ENCODE measurements around the gene MCAT. TPM values are rescaled to one million over a fixed set of nuclear protein-coding genes. Genes with fewer than 3 reads are reported as not detected.

MCAT gene
- total and polyA plus RNA-seq, 2 of the 4 experiments (the other 2 are of a cell fraction), result 7.3 to 19.7 TPM

DNA sequence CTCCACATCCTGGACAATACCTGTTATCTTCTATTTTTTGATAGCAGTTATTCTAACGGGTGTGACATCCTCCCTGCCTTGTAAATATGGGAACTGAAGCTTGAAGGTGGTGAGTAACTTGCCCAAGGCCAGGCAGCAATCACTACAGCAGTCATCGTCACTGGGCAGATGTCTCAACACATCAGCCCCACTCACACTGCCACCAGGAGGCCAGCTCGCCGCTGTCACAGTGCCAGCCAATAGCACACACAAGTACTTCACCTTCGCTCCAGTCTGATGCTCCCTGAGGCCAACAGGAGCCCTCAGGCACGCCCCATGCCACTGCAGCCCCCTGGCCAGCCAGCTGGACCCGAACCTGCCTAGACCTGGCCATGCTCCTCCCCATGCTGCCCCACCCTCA, 49.1 kb downstream of the MCAT start:
- peak; percentile 18 for DNase-seq
- WGBS, 2 experiments (ENCODE audit: extremely low coverage in 2 of 2, insufficient read length in 1 of 2), result 58% methylated on average over 3 of the region's 7 CpGs; no CpG with 5 or more reads in 1 of the 2 experiments
- CTCF ChIA-PET, result no interaction called here

More for the DNA sequence above, 49.1 kb downstream of the MCAT start:
- H3K4me3 ChIP-seq (ENCODE audit: insufficient read depth, low read depth, low read length), result no peak overlapping the region
- H2BK20ac ChIP-seq (ENCODE audit: low read depth, low read length), result no peak overlapping the region
- 0 out of 2 replicates have a peak, but pooled peaks cover 2% of the 10 kb centered on the region for H3K4me1 ChIP-seq (ENCODE audit: control insufficient read depth, insufficient read depth, low read length)
- in situ Hi-C loops (cut with MboI; ENCODE audit: low sequenced_read_pairs) (no loop called here), intact Hi-C loops (cut with micrococcal nuclease) (no loop called here), dilution Hi-C loops (cut with HindIII; ENCODE audit: low sequenced_read_pairs, unreplicated experiment) (no loop called here)
- no peaks in the 10 kb centered on the region for H3K27me3 ChIP-seq (ENCODE audit: control insufficient read depth, insufficient read depth, low read length)
- no peak overlapping the region for H2BK5ac ChIP-seq (ENCODE audit: low read depth, low read length, poor library complexity, severe bottlenecking)
- TF ChIP-seq, protein P1, sequence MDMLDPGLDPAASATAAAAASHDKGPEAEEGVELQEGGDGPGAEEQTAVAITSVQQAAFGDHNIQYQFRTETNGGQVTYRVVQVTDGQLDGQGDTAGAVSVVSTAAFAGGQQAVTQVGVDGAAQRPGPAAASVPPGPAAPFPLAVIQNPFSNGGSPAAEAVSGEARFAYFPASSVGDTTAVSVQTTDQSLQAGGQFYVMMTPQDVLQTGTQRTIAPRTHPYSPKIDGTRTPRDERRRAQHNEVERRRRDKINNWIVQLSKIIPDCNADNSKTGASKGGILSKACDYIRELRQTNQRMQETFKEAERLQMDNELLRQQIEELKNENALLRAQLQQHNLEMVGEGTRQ (IDR thresholded peaks at IDR 0.05; ENCODE audit: low read depth, low read length), result no peak
- TF ChIP-seq NFE2L2 (IDR thresholded peaks at IDR 0.05; ENCODE audit: low read depth, low read length), result no peak
- no peak for TF ChIP-seq BHLHE40 (IDR thresholded peaks at IDR 0.05; ENCODE audit: low read depth, low read length)
- TF ChIP-seq FOS (IDR thresholded peaks at IDR 0.05; ENCODE audit: low read depth, low read length), result no peak
- no peak for TF ChIP-seq RCOR1 (IDR thresholded peaks at IDR 0.05; ENCODE audit: insufficient replicate concordance, low read length)
- TF ChIP-seq, protein P2, sequence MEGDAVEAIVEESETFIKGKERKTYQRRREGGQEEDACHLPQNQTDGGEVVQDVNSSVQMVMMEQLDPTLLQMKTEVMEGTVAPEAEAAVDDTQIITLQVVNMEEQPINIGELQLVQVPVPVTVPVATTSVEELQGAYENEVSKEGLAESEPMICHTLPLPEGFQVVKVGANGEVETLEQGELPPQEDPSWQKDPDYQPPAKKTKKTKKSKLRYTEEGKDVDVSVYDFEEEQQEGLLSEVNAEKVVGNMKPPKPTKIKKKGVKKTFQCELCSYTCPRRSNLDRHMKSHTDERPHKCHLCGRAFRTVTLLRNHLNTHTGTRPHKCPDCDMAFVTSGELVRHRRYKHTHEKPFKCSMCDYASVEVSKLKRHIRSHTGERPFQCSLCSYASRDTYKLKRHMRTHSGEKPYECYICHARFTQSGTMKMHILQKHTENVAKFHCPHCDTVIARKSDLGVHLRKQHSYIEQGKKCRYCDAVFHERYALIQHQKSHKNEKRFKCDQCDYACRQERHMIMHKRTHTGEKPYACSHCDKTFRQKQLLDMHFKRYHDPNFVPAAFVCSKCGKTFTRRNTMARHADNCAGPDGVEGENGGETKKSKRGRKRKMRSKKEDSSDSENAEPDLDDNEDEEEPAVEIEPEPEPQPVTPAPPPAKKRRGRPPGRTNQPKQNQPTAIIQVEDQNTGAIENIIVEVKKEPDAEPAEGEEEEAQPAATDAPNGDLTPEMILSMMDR (conservative IDR thresholded peaks at IDR 0.05; ENCODE audit: low read depth, low read length), result no peak
- TF ChIP-seq CHD1 (IDR thresholded peaks at IDR 0.05; ENCODE audit: low read depth, low read length), result no peak
- TF ChIP-seq MAZ (IDR thresholded peaks at IDR 0.05; ENCODE audit: borderline replicate concordance, low read depth, low read length), result no peak
- no peak for TF ChIP-seq RFX5 (IDR thresholded peaks at IDR 0.05; ENCODE audit: low read depth, low read length)
- no peak for TF ChIP-seq CEBPB (IDR thresholded peaks at IDR 0.05; ENCODE audit: low read depth, low read length)
- TF ChIP-seq, protein P3, sequence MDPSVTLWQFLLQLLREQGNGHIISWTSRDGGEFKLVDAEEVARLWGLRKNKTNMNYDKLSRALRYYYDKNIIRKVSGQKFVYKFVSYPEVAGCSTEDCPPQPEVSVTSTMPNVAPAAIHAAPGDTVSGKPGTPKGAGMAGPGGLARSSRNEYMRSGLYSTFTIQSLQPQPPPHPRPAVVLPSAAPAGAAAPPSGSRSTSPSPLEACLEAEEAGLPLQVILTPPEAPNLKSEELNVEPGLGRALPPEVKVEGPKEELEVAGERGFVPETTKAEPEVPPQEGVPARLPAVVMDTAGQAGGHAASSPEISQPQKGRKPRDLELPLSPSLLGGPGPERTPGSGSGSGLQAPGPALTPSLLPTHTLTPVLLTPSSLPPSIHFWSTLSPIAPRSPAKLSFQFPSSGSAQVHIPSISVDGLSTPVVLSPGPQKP (IDR thresholded peaks at IDR 0.05; ENCODE audit: borderline replicate concordance, low read depth, low read length), result no peak
- no peak for TF ChIP-seq MAFK (IDR thresholded peaks at IDR 0.05; ENCODE audit: low read depth, low read length)
- TF ChIP-seq MXI1 (IDR thresholded peaks at IDR 0.05; ENCODE audit: borderline replicate concordance, low read depth, low read length), result no peak
- no peak for TF ChIP-seq RAD21 (IDR thresholded peaks at IDR 0.05; ENCODE audit: low read length)
- TF ChIP-seq POLR2A (IDR thresholded peaks at IDR 0.05; ENCODE audit: low read depth, low read length), result no peak
- TF ChIP-seq SMC3 (IDR thresholded peaks at IDR 0.05; ENCODE audit: low read depth, low read length), result no peak
- H2AFZ ChIP-seq (replicated peaks; ENCODE audit: low read length, poor library complexity), result peak overlapping the region; percentile 72
- no peak overlapping the region for H2AK5ac ChIP-seq (ENCODE audit: low read depth, low read length)
- H3K27ac ChIP-seq (ENCODE audit: insufficient read depth, low read length), result no peak overlapping the region
- no peak overlapping the region for H3K23ac ChIP-seq (ENCODE audit: low read depth, low read length)
- H4K8ac ChIP-seq (ENCODE audit: low read depth in 2 of 2, low read length in 2 of 2), result no peak overlapping the region
- H4K91ac ChIP-seq (ENCODE audit: insufficient read depth, low read depth, low read length), result no peak overlapping the region
- H3K9ac ChIP-seq (ENCODE audit: low read depth, low read length), result no peak overlapping the region
- BruUV-seq (replicated peaks), result no TSS peak
- no peak overlapping the region for H2BK120ac ChIP-seq (ENCODE audit: low read depth, low read length)
- no peak overlapping the region for H2AK9ac ChIP-seq (replicated peaks; ENCODE audit: low read depth, low read length, poor library complexity)
- H3K56ac ChIP-seq (ENCODE audit: extremely low read depth, insufficient read depth, low read length), result no peak overlapping the region
- no peak overlapping the region for H3K4ac ChIP-seq (ENCODE audit: low read depth, low read length)
- H2BK15ac ChIP-seq (ENCODE audit: low read depth, low read length), result no peak overlapping the region
- peaks cover 6% of the 10 kb centered on the region for H3K9me3 ChIP-seq (ENCODE audit: control insufficient read depth, insufficient read depth, low read length)
- peaks cover 0 to 5% of the 10 kb centered on the region in 2 experiments; a peak in 2 of 4 replicates for H3K79me1 ChIP-seq (ENCODE audit: low read depth in 1 of 2, low read length in 2 of 2)
- ATAC-seq (ENCODE audit: low read depth), result no peak
- H3K14ac ChIP-seq (replicated peaks; ENCODE audit: low read depth, low read length), result no peak overlapping the region
- H4K20me1 ChIP-seq (ENCODE audit: insufficient read depth, low read length), result no peaks in the 10 kb centered on the region
- no peak overlapping the region for H4K5ac ChIP-seq (ENCODE audit: low read depth, low read length)
- H3K36me3 ChIP-seq (ENCODE audit: control insufficient read depth, insufficient read depth, low read length), result no peaks in the 10 kb centered on the region
- POLR2A ChIA-PET (ENCODE audit: unreplicated experiment), result no interaction called here
- no peak overlapping the region for H3K18ac ChIP-seq (ENCODE audit: low read depth, low read length)
- H3K9me1 ChIP-seq (ENCODE audit: insufficient read depth, low read length), result peaks cover 5% of the 10 kb centered on the region; the same call in 1 of the 2 replicates
- no peak overlapping the region for H3K4me2 ChIP-seq (ENCODE audit: low read depth, low read length)

Measured in IMR-90 (cell line).